ENCODE results near the gene METTL5.
"Not testable (repeated sequence)": the region's sequence is repeated elsewhere in the genome, so short reads cannot be mapped to it uniquely, and the experiment has no call there.

The METTL5 gene

DNA sequence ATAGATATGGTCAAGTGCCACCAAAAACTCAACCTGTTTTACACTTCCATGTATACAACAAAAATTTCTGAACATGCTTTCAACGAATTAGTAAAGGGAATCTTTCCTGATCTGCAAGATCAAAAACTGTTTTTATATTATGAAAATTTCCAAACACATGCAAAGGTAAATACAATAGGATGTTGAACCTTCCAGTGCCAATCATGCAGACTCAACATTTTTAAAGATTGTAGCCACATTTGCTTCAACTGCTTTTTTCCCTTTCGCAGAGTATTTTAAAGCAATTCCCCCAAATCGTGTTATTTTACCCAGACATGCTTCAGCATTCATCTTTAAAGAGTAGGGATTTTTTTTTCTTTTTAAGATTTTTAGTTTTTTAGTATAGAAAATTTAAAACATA is 42.9 kb upstream of the METTL5 start:
- no peak overlapping the region for H3K4me2 ChIP-seq (ENCODE audit: low read depth, low read length)
- H3K9me2 ChIP-seq (replicated peaks; ENCODE audit: insufficient read depth, low read length): no peaks in the 10 kb centered on the region
- H3K4me1 ChIP-seq (ENCODE audit: low read length): no peaks in the 10 kb centered on the region
- H3K27me3 ChIP-seq (replicated peaks; ENCODE audit: insufficient read depth, low read length): no peaks in the 10 kb centered on the region
- no peaks in the 10 kb centered on the region for H3F3A ChIP-seq (ENCODE audit: insufficient read depth, low read length)
- H3K9me3 ChIP-seq (replicated peaks; ENCODE audit: insufficient read depth, low read length): no peaks in the 10 kb centered on the region
- H4K20me1 ChIP-seq (ENCODE audit: insufficient read depth, low read length): peaks cover 4% of the 10 kb centered on the region; the same call in 1 of the 2 replicates
- TF ChIP-seq EZH2 (optimal IDR thresholded peaks at IDR 0.05; ENCODE audit: low read depth, low read length): no peak
- TF ChIP-seq, protein P1, sequence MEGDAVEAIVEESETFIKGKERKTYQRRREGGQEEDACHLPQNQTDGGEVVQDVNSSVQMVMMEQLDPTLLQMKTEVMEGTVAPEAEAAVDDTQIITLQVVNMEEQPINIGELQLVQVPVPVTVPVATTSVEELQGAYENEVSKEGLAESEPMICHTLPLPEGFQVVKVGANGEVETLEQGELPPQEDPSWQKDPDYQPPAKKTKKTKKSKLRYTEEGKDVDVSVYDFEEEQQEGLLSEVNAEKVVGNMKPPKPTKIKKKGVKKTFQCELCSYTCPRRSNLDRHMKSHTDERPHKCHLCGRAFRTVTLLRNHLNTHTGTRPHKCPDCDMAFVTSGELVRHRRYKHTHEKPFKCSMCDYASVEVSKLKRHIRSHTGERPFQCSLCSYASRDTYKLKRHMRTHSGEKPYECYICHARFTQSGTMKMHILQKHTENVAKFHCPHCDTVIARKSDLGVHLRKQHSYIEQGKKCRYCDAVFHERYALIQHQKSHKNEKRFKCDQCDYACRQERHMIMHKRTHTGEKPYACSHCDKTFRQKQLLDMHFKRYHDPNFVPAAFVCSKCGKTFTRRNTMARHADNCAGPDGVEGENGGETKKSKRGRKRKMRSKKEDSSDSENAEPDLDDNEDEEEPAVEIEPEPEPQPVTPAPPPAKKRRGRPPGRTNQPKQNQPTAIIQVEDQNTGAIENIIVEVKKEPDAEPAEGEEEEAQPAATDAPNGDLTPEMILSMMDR (IDR thresholded peaks at IDR 0.05; ENCODE audit: low read length): no peak
- TF ChIP-seq EZH2phosphoT487 (IDR thresholded peaks at IDR 0.05; ENCODE audit: low read length): no peak
- no peak for DNase-seq
- H3K79me2 ChIP-seq (ENCODE audit: low read length): peaks cover 65% of the 10 kb centered on the region
- H2AFZ ChIP-seq (ENCODE audit: low read length): no peak overlapping the region
- no peak overlapping the region for H3K9ac ChIP-seq (ENCODE audit: low read length)
- no peak overlapping the region for H3K4me3 ChIP-seq (ENCODE audit: low read length)
- no peaks in the 10 kb centered on the region for H3K36me3 ChIP-seq (replicated peaks; ENCODE audit: insufficient read depth, low read length)
- H3K27ac ChIP-seq (ENCODE audit: low read length): no peak overlapping the region

DNA sequence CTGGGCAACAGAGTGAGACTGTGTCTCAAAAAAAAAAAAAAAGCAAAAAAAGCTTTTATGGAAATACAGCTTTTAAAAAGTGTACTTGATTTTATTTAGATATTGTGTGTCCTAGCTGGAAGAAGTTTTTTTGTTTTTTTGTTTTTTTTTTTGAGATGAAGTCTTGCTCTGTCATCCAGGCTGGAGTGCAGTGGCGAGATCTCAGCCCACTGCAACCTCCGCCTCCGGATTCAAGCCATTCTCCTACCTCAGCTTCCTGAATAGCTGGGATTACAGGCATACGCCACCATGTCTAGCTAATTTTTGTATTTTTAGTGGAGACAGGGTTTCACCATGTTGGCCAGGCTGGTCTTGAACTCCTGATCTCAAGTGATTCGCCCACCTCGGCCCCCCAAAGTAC is 41.5 kb upstream of the METTL5 start:
- H3K4me3 ChIP-seq (ENCODE audit: low read length); H3F3A ChIP-seq (ENCODE audit: insufficient read depth, low read length); H3K36me3 ChIP-seq (replicated peaks; ENCODE audit: insufficient read depth, low read length); H3K4me2 ChIP-seq (ENCODE audit: low read depth, low read length); H3K9me2 ChIP-seq (replicated peaks; ENCODE audit: insufficient read depth, low read length); H3K9me3 ChIP-seq (replicated peaks; ENCODE audit: insufficient read depth, low read length); H4K20me1 ChIP-seq (ENCODE audit: insufficient read depth, low read length); H2AFZ ChIP-seq (ENCODE audit: low read length); H3K27me3 ChIP-seq (replicated peaks; ENCODE audit: insufficient read depth, low read length); H3K4me1 ChIP-seq (ENCODE audit: low read length); DNase-seq; H3K9ac ChIP-seq (ENCODE audit: low read length); H3K27ac ChIP-seq (ENCODE audit: low read length): not testable (repeated sequence)
- H3K79me2 ChIP-seq (ENCODE audit: low read length): peaks cover 74% of the 10 kb centered on the region

DNA sequence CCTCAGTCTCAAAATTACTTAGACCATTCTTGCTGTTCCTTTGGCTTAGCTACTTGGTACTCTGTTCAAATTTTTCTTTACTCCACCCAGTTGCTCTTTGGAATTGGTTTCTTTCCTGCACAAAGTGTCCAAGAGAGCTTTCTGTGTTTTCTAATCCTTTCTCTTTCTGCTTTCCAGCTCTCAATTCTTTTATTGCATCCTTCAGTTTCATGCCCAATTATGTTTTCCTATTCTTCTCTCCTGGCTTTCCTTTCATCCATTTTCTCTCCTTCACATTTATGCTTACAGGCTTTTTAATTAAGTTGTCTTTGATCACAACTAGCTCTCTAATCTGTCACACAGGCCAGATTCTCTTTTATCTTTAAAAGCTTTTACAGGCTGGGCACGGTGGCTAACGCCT is 40.8 kb upstream of the METTL5 start:
- H3F3A ChIP-seq (ENCODE audit: insufficient read depth, low read length): no peaks in the 10 kb centered on the region
- H3K4me3 ChIP-seq (ENCODE audit: low read length): no peak overlapping the region
- no peak for DNase-seq
- no peaks in the 10 kb centered on the region for H3K4me1 ChIP-seq (ENCODE audit: low read length)
- H3K9ac ChIP-seq (ENCODE audit: low read length): no peak overlapping the region
- H3K9me3 ChIP-seq (replicated peaks; ENCODE audit: insufficient read depth, low read length): no peaks in the 10 kb centered on the region
- no peak overlapping the region for H3K27ac ChIP-seq (ENCODE audit: low read length)
- no peaks in the 10 kb centered on the region for H3K27me3 ChIP-seq (replicated peaks; ENCODE audit: insufficient read depth, low read length)
- no peaks in the 10 kb centered on the region for H3K9me2 ChIP-seq (replicated peaks; ENCODE audit: insufficient read depth, low read length)
- H3K4me2 ChIP-seq (ENCODE audit: low read depth, low read length): no peak overlapping the region
- H3K36me3 ChIP-seq (replicated peaks; ENCODE audit: insufficient read depth, low read length): no peaks in the 10 kb centered on the region
- no peak overlapping the region for H2AFZ ChIP-seq (ENCODE audit: low read length)
- TF ChIP-seq, protein P1 (IDR thresholded peaks at IDR 0.05; ENCODE audit: low read length): no peak
- TF ChIP-seq EZH2 (optimal IDR thresholded peaks at IDR 0.05; ENCODE audit: low read depth, low read length): no peak
- no peak for TF ChIP-seq EZH2phosphoT487 (IDR thresholded peaks at IDR 0.05; ENCODE audit: low read length)
- H4K20me1 ChIP-seq (ENCODE audit: insufficient read depth, low read length): peaks cover 4% of the 10 kb centered on the region
- peaks cover 76% of the 10 kb centered on the region for H3K79me2 ChIP-seq (ENCODE audit: low read length)

DNA sequence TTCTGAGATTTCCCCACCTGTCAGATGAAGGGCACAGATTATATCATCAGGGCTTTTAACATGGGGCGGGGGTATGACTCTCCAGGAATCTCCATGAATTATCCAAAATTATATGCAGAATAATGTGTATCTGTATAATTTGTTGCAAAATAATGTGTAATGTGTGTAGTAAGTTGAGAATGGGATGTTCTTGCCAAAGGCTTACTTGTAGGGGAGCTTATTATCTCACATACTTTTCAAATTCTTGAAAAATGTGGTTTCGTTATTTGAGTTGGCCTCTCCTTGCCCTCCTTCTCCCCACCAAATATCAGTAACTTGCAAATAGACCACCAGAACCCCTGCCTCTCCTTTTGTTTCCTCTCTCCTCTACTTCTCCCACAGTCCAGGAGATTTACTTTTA is 38.1 kb upstream of the METTL5 start:
- no peaks in the 10 kb centered on the region for H3K9me2 ChIP-seq (replicated peaks; ENCODE audit: insufficient read depth, low read length)
- H3K9me3 ChIP-seq (replicated peaks; ENCODE audit: insufficient read depth, low read length): no peaks in the 10 kb centered on the region
- H3K36me3 ChIP-seq (replicated peaks; ENCODE audit: insufficient read depth, low read length): no peaks in the 10 kb centered on the region
- H3K4me2 ChIP-seq (ENCODE audit: low read depth, low read length): no peak overlapping the region
- H2AFZ ChIP-seq (ENCODE audit: low read length): no peak overlapping the region
- H3F3A ChIP-seq (ENCODE audit: insufficient read depth, low read length): no peaks in the 10 kb centered on the region
- H3K4me3 ChIP-seq (ENCODE audit: low read length): no peak overlapping the region
- H3K9ac ChIP-seq (ENCODE audit: low read length): no peak overlapping the region
- peaks cover 6% of the 10 kb centered on the region for H4K20me1 ChIP-seq (ENCODE audit: insufficient read depth, low read length)
- peaks cover 76% of the 10 kb centered on the region for H3K79me2 ChIP-seq (ENCODE audit: low read length)
- no peaks in the 10 kb centered on the region for H3K4me1 ChIP-seq (ENCODE audit: low read length)
- no peak overlapping the region for H3K27ac ChIP-seq (ENCODE audit: low read length)
- H3K27me3 ChIP-seq (replicated peaks; ENCODE audit: insufficient read depth, low read length): no peaks in the 10 kb centered on the region
- TF ChIP-seq EZH2phosphoT487 (IDR thresholded peaks at IDR 0.05; ENCODE audit: low read length) (no peak), EZH2 (optimal IDR thresholded peaks at IDR 0.05; ENCODE audit: low read depth, low read length) (no peak)
- TF ChIP-seq, protein P1 (IDR thresholded peaks at IDR 0.05; ENCODE audit: low read length): no peak
- DNase-seq: no peak
